OCI-LY3 (cell line): Measurements from ENCODE around the gene GOLGA8N.

Experiments
- H2AFZ ChIP-seq: fragments of 200-600, 300-600 bp; shearing (Covaris generic); 2 replicates; pipeline ENCODE4 v1.6.0; 2014; ENCODE audit warnings: antibody characterized with exemption, low read depth, low read length
- H3K27ac ChIP-seq: fragments of 200-600, 300-600 bp; sonication (generic); 2 replicates; pipeline ENCODE4 v1.5.1; 2014; ENCODE audit warnings: mild to moderate bottlenecking, low read length, moderate library complexity, mixed read lengths
- H3K27me3 ChIP-seq: fragments of 200-600, 300-600 bp; sonication (generic); 2 replicates; pipeline ENCODE4 v1.6.1; 2014; ENCODE audit warnings: low read depth, low read length, mixed read lengths
- H3K36me3 ChIP-seq: fragments of 200-600, 300-600 bp; sonication (generic); replicated peaks from 2 replicates; pipeline ENCODE3; 2014; ENCODE audit warnings: low read depth, low read length, mixed read lengths
- H3K4me1 ChIP-seq: fragments of 300-600, 200-600 bp; sonication (generic); 2 replicates; pipeline ENCODE4 v1.6.1; 2014; ENCODE audit warnings: low read length, mixed read lengths
- H3K4me2 ChIP-seq: fragments of 200-600, 300-600 bp; sonication (generic); 2 replicates; pipeline ENCODE4 v1.6.1; 2014; ENCODE audit warnings: low read length, mixed read lengths
- H3K4me3 ChIP-seq: fragments of 300-600, 200-600 bp; sonication (generic); 2 replicates; pipeline ENCODE4 v1.5.1; 2014; ENCODE audit warnings: antibody characterized with exemption, mild to moderate bottlenecking, low read length, moderate library complexity
- H3K79me2 ChIP-seq: fragments of 300-600, 200-600 bp; shearing (Covaris generic); 2 replicates; pipeline ENCODE4 v1.6.1; 2014; ENCODE audit warnings: mild to moderate bottlenecking, low read length, mixed read lengths
- H3K9ac ChIP-seq: fragments of 300-600, 200-600 bp; shearing (Covaris generic); 2 replicates; pipeline ENCODE4 v1.6.0; 2014; ENCODE audit warnings: mild to moderate bottlenecking, low read length, moderate library complexity
- H3K9me3 ChIP-seq: fragments of 200-600, 300-600 bp; shearing (Covaris generic); 2 replicates; pipeline ENCODE4 v1.6.1; 2014; ENCODE audit warnings: low read length, mixed read lengths; ENCODE audit not compliant: insufficient read depth
- H4K20me1 ChIP-seq: fragments of 200-600, 300-600 bp; sonication (generic); 2 replicates; pipeline ENCODE4 v1.6.1; 2016; ENCODE audit warnings: low read length, mixed read lengths; ENCODE audit not compliant: insufficient read depth
- CTCF ChIP-seq: fragments of 200-600, 300-600 bp; sonication (generic); IDR thresholded peaks from 2 replicates; pipeline ENCODE4 v1.5.1; 2014; ENCODE audit warnings: antibody characterized with exemption, low read length, low read depth
- EZH2phosphoT487 ChIP-seq: fragments of 200-600 bp; shearing (Covaris generic); IDR thresholded peaks from 2 replicates; pipeline ENCODE4 v1.6.1; 2018; ENCODE audit warnings: antibody characterized with exemption, mixed run types, low read depth

The GOLGA8N gene

GRCh38 chr15:32646291-32646690, 53.0 kb downstream of the GOLGA8N start:
- no peak overlapping the region for H3K9ac ChIP-seq
- H4K20me1 ChIP-seq = no peaks in the 10 kb centered on the region
- peaks cover 32% of the 10 kb centered on the region for H3K36me3 ChIP-seq
- H3K4me3 ChIP-seq = no peak overlapping the region
- no peaks in the 10 kb centered on the region for H3K27me3 ChIP-seq
- no peak overlapping the region for H3K4me2 ChIP-seq
- no peaks in the 10 kb centered on the region for H3K79me2 ChIP-seq
- no peaks in the 10 kb centered on the region for H3K9me3 ChIP-seq
- H3K4me1 ChIP-seq = peaks cover 2% of the 10 kb centered on the region
- H2AFZ ChIP-seq = no peak overlapping the region
- no peak for TF ChIP-seq EZH2phosphoT487
- no peak for TF ChIP-seq CTCF
- no peak overlapping the region for H3K27ac ChIP-seq

GRCh38 chr15:32649342-32649741, 56.1 kb downstream of the GOLGA8N start:
- Histone ChIP-seq H2AFZ (no peak overlapping the region), H3K9me3 (no peaks in the 10 kb centered on the region), H3K9ac (no peak overlapping the region), H3K36me3 (peaks cover 39% of the 10 kb centered on the region), H3K79me2 (no peaks in the 10 kb centered on the region), H3K4me1 (peaks cover 14% of the 10 kb centered on the region), H3K4me2 (no peak overlapping the region), H3K4me3 (no peak overlapping the region), H4K20me1 (peaks cover 7% of the 10 kb centered on the region; the same call in 1 of the 2 replicates), H3K27me3 (no peaks in the 10 kb centered on the region), H3K27ac (no peak overlapping the region)
- peak; percentile 25 for TF ChIP-seq CTCF
- no peak for TF ChIP-seq EZH2phosphoT487

- Histone ChIP-seq H3K27me3 (no peaks in the 10 kb centered on the region), H3K9ac (no peak overlapping the region), H3K36me3 (peaks cover 47% of the 10 kb centered on the region), H4K20me1 (peaks cover 7% of the 10 kb centered on the region; the same call in 1 of the 2 replicates), H3K27ac (no peak overlapping the region), H3K4me3 (no peak overlapping the region), H3K79me2 (no peaks in the 10 kb centered on the region), H3K4me1 (peaks cover 14% of the 10 kb centered on the region), H3K9me3 (no peaks in the 10 kb centered on the region), H2AFZ (no peak overlapping the region), H3K4me2 (peak overlapping the region; percentile 45)
- TF ChIP-seq EZH2phosphoT487 = no peak
- TF ChIP-seq CTCF = peak; percentile 83
These were observed 58.1 kb downstream of the GOLGA8N start for GRCh38 chr15:32651229-32651837.

- no peak overlapping the region for H2AFZ ChIP-seq
- TF ChIP-seq CTCF = no peak
- no peak for TF ChIP-seq EZH2phosphoT487
- no peak overlapping the region for H3K4me3 ChIP-seq
- H3K4me2 ChIP-seq = peak overlapping the region; percentile 45
- no peaks in the 10 kb centered on the region for H3K27me3 ChIP-seq
- no peak overlapping the region for H3K9ac ChIP-seq
- H3K4me1 ChIP-seq = peaks cover 14% of the 10 kb centered on the region
- no peaks in the 10 kb centered on the region for H3K9me3 ChIP-seq
- H3K79me2 ChIP-seq = no peaks in the 10 kb centered on the region
- H4K20me1 ChIP-seq = peaks cover 7% of the 10 kb centered on the region
- H3K36me3 ChIP-seq = peaks cover 46% of the 10 kb centered on the region
- H3K27ac ChIP-seq = no peak overlapping the region
These were observed 58.9 kb downstream of the GOLGA8N start for GRCh38 chr15:32652178-32652577.
